AG08396 (cell line): ENCODE measurements around the gene TRDN.
"Not testable (repeated sequence)": the region's sequence is repeated elsewhere in the genome, so short reads cannot be mapped to it uniquely, and the experiment has no call there.

Experiments used
- DNase-seq: peaks from one replicate; pipeline ENCODE4 v3.0.0; 2012; ENCODE audit warnings: low spot score, mixed read lengths

Gene TRDN

DNA sequence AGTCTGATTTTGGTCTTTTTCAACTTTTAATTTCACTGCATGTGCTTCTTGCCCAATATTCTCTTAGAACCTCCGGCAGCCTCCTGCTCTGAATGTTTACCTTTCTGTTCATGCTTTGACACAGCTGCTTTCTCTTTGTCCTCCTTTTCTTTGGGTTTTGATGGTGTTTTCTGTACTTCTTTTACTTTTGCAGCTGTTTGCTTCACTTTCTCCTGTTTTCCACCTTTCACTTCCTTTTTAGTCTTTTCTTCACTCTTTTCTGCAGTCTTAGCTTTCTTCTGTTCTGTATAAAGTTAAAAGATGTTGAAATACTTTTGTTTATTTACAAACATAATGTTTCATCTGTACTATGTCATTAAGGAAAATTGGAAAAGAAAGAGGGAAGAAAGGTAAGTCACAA, 133.1 kb downstream of the TRDN start:
- DNase-seq, result no peak

DNA sequence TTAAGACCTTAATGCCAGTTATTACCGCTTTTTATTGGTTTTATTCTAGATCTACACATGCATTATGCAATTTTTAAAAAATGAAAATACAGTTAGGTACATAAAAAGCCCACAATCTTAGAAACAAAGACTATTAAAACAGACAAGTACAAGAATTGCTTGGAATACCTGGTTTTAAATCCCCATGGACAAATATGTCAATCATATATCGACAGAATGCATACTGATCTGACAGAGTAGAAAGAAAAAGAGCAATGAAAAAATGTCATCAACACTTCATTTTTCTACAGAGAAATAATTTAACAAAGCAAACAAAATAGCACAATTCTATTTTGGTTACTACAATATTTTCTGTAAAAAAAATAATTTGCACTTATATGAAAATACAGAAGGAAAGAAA, 139.7 kb downstream of the TRDN start:
- DNase-seq, result no peak

DNA sequence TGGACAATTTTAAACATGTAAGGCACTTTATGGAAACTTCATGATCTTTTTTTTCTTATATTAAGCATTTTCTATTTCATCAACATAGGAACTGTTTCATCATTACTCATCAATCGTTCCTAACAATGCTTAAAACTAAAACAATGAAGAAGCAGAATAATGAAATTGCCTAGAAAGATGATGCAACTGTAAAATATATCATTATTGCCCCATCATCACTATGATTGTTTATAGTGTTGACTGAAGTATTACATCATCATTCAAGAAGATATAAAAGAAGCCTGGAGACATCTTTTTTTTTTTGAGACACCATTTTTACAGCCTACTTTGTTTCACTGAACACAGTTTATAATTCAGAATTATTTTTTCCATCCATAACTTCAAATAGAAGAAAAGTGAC, 147.2 kb downstream of the TRDN start:
- DNase-seq, result no peak

DNA sequence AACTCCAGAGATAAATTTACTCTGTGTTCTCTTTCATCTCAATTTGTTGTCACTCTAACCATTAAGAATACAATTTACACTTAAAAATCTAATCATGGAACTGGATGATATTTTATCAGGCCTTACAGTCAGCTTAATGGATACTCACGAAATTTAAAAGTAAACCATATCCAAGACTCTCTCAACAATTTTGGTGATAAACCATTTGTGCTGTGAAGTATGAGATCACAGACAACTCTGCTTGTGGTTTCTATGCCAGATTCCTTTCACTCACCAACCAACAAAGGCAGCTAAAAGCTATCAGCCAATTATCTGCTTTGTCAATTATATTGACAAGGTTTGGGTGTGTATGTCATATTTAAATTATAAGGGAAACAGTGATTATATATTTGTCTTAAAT, 155.8 kb downstream of the TRDN start:
- no peak for DNase-seq

DNA sequence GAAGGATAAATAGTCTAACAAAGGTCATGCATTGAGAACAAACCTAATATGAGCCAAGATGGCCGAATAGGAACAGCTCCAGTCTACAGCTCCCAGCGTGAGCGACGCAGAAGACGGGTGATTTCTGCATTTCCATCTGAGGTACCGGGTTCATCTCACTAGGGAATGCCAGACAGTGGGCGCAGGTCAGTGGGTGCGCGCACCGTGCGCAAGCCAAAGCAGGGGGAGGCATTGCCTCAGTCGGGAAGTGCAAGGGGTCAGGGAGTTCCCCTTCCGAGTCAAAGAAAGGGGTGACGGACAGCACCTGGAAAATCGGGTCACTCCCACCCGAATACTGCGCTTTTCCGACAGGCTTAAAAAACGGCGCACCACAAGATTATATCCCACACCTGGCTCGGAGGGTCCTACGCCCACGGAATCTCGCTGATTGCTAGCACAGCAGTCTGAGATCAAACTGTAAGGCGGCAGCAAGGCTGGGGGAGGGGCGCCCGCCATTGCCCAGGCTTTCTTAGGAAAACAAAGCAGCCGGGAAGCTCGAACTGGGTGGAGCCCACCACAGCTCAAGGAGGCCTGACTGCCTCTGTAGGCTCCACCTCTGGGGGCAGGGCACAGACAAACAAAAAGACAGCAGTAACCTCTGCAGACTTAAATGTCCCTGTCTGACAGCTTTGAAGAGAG, 164.6 kb downstream of the TRDN start:
- DNase-seq, result not testable (repeated sequence)

DNA sequence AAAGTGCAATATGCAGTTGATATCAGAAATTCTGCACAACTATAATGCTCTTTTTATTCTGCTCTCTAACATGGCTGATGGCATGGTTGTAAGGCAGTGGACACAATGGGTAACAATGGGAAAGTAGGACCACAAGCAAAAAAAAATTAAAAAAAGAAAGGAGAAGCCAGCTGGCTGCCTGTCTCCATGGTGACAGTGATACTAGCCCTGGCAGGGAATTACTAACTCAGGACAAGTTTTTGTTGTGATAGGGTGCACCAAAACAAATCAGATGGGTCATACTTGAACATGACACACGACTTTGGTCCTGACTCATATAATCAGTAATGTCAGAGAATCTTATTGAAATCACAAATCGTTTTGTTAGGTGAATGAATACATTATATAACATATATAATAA, 169.4 kb downstream of the TRDN start:
- DNase-seq, result no peak

DNA sequence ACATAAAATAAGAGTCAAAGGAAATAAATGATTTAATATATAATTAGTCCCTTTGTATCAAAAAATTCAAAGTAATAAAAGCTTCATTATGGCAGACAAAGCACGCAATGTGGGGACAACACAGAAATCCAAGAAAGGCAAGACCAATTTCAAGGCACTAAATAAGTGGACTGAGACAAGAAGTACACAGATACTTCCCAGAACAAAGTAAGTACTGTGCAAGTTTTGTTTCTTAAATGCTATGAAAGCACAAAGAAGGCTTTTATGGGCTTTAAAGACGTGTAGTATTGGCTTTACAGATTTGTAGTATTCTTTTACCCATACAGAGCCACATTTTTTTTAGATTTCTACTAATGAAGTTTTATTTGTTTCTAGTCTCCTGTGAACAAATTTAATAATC, 174.6 kb downstream of the TRDN start:
- DNase-seq, result no peak

DNA sequence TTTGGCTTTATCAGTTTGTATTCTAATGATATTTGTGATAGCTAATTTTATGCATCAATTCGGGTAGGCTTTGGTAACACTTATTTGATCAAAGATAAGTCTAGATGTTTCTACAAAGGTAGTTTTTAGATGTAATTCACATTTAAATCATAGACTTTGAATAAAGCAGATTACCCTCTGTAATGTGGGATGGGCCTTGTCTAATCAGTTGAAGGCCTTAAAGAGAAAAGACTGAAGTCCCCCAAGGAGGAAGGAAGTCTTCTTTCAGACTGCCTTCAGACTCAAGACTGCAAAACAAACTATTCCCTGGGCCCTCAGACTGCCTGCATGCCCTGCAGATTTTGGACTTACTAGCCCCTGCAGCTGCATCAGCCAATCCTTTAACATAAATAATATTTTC, 178.5 kb downstream of the TRDN start:
- DNase-seq, result no peak

DNA sequence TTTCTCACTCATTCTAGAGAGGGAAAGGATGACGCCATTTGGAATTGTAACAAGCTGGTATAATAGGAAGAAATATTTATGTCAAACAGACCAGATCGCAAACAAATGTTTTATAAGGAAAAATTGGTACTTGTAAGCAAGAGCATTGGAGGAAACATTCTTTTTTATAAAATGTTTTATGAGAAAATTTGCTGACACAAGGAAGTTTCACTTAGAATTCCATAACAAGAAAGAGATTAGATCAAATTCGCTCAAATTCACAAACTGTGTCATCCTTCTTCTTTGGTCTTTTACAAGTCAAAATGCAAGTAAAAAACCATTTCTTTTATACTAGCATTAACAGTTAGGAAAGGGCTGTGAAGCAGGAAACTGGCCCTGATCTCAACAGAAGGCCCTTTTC, 179.9 kb downstream of the TRDN start:
- no peak for DNase-seq

DNA sequence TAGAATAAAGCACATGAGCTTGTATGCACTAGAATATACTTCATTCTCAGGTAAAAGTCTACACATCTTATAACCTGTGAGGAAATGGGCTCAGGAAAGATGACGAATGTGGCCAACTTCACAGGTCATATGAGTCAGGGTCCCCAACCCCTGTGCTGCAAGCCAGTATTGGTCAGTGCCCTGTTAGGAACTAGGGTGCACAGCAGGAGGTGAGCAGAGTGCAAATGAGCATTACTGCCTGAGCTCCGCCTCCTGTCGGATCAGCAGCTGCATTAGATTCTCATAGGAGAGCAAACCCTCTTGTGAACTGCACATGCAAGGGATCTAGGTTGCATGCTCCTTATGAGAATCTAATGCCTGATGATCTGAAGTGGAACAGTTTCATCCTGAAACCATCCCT, 182.3 kb downstream of the TRDN start:
- DNase-seq, result no peak

DNA sequence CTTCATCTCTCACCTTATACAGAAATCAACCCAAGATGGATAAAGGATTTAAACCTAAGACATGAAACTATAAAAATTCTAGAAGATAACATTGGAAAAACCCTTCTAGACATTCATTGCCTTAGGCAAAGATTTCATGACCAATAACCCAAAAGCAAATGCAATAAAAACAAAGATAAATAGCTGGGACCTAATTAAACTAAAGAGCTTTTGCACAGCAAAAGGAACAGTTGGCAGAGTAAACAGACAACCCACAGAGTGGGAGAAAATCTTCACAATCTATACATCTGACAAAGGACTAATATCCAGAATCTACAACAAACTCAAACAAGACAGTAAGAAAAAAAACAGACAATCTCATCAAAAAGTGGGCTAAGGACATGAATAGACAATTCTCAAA, 183.7 kb downstream of the TRDN start:
- not testable (repeated sequence) for DNase-seq

DNA sequence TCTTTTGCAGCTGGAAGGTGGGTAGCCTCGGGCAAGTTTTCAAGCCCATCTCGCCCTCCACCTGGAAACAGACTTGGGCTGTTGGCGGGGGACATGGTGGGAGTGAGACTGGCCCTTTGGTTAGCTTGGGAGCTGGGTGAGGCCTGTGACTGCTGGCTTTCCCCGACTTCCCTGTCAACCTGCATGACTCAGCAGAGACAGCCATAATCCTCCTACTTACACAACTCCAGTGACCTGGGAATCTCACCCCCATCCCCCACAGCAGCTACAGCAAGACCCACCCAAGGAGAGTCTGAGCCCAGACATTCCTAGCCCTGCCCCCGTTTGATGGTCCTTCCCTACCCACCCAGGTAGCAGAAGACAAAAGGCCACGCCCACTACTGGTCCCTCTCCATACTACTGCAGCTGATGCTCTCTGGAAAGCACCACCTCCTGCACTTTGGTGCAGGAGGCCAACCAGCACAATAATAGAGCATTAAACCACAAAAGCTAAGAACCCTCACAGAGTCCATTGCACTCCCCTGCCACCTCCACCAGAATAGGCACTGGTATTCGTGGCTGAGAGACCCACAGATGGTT, 188.4 kb downstream of the TRDN start:
- no peak for DNase-seq

DNA sequence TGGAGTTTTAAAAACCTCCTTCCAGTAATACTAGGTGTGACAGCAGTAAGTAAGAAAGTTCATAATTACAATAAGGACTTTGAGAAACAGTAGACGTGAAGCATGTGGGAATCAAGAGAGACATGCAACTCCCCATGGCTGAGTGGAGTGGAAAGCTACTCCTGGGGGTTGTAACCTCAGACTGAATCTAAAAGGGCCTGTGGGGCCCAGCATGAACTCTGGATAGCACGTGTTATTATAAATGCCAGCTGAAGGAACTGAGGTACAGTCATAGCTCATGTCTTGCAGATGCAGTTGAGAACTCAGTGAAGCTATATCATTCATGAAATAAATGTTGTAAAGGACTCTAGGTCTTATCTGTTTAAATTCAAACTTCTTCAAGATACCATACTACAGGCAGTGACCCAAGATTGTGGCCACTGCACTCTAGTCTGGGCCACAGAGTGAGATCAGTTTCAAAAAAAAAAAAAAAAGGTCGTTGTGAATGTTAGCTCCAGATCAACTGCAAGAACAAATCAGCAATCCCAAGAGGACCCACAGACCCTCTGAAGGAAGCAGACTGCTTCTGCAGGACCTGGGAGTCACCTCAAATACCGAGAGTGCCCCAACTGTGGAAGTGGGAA, 189.3 kb downstream of the TRDN start:
- DNase-seq, result no peak

DNA sequence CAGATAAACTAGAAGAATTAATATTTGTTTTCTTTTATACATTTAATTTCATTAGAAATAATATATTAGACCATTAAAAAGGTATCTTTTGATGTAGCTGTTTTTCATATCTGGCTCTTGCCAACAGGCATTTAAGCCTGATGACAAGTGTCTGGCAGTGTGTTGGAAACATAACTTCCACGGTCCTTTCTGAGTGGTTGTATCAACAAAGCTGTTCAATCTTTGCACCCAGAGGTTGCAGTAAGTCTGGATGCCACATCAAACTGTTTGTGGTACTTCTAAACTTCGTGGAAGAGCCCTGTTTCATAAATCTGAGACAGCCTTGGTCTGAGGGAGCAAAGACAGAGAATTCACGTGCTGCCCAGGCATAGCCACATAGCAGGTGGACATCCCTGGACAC, 197.4 kb downstream of the TRDN start:
- no peak for DNase-seq

DNA sequence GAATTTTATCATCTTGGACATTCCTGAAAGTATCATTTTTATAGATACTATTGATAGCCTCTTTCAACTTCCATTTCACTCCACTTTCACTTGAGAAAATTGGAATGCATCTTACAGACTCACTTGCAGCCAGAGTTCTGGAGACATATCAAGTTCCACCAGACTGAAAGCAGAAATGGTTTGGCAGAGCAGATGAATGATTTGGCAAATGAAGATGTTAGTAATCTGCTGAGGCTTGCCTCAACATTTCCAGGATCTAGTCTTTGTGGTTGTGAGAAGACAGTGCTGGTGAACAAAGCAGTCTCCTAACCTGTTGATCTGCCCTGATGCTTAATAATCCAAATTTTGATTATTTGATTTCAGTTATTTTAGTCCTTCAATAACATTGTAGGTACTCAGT, 202.6 kb downstream of the TRDN start:
- DNase-seq, result no peak

DNA sequence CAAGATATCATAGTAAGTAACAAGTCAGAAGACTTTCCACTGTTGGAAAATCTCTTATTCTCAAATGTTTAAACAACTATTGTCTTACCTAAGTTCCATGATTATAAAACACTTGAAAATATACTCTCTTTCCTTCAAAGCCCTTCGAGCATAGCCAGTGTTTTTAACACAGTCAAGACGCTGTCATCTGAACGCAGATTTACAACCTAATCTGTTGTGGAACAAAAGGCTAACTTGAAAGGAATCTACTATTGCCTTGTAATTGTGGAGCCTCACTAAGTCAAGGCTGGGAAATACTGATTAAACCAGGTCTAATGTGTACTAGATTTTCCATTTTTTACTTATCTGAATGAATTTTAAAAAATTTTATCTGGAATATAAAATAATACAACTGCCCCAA, 205.8 kb downstream of the TRDN start:
- no peak for DNase-seq

DNA sequence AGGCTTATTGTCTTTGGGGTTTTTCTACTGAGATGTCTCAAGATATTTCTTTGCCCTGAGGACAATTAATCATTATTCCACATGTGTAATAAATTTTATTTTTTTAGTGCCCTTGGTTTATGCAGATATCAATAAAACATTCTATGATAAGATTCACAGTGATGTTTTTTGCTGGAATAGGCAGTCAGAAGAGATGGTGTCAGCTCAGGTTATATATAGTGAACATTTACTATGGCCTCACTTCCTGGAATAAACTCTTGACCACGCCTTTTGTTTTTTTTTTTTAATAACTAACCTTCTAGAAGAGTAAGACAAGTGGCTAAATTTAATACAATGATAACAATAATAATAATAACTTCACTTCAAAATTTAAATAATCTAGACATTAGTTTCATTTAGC, 209.7 kb downstream of the TRDN start:
- DNase-seq, result no peak

DNA sequence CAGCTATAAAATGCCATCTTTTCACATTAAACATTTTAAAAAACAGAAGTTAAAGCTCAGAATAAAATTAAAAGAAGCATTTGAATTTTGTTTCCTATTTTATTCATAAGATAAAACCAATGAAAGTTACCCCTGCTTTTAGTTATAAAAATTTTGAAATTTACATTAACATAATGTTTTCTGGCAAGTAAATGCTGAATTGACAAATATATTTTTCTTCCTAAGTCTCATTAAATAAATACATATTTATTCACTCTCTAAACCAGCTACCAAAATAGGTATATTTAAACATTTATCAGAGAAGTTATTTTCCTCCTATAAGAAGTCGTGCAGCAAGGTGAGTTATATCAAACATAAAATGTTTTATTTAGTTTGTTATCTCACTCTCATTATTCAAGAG, 213.6 kb downstream of the TRDN start:
- no peak for DNase-seq

DNA sequence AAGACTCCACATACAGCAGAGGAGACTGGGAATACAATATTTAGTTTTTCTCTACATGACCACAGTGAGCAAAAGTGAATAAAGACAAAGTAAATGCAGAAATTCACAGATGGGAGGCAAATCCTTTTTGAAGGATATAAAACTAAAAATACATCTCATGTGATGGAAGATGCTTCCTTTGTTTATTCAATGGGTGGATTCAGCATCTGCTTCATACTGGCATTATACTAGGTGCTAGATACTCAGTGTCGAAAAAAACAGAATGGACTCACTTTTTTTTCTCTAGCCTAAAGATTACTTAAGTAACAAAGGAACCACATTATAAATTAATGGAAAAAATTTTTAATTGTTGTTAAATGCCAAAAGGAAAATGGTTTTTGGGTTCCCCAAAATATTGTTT, 216.2 kb downstream of the TRDN start:
- DNase-seq, result no peak

DNA sequence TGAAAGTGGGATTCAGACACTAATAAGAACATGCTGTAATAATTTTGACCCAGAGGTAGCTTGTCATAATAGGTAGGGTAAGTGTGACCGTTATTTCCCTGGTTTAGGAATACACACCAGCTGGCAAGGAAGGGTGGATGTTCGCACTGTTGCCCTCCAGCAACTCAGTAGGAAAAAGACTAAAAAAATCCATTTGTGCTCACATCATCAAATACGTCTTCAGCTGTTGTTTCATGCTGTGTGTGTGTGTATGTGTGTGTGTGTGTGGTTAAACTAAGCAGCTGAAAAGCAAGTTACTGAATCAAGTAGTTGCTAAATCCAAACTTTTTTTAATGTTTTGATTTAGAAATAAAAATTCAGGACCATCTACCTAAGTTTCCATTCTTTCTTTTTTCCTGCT, 218.7 kb downstream of the TRDN start:
- DNase-seq, result no peak

DNA sequence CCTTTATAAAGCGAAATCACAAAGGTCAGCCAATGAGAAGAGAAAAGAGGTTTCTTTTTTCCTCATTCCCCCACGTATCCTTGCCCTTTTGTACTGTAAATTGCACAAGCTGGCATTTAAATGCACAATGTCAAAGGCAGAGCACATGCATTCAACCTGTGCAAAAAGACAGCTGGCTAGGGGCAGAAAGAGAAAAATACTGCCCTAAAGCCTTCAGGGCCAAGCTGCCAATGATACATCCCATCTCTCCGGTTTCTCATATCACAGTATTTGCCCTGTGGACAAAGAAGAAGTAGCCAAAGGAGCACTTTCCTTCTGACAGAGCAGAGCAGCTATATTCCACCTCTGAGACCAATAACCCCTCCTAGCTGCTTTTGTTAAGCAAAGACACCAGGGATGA, 219.2 kb downstream of the TRDN start:
- no peak for DNase-seq

DNA sequence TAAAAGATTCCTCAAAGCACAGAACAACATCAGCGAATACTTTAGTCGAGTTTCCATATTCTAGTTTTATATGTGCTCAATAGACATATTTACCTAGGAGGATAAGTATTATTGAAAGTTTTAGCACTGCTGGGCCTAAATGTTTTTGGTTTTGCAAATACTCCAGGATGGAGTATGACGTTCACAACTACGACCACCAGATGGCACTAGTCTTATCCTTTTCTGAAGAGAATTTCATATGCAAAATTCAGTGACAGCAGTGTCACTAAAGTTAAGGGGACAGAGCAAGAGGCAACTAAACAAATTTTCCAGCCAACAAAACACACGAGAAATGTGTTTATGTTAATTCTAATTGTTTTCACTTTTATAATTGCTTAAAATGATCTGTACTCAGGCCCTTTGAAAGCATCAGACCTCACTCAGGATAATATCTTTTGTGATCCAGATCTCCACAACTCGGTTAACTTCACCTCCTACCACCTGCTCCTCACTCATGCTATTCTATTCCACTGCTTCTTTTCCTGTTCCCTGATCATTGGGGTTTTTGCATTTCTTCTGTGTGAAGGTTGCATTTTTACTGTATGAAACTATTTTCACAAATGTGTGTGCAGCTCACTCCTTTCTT, 220.8 kb downstream of the TRDN start:
- peak; percentile 6 for DNase-seq

DNA sequence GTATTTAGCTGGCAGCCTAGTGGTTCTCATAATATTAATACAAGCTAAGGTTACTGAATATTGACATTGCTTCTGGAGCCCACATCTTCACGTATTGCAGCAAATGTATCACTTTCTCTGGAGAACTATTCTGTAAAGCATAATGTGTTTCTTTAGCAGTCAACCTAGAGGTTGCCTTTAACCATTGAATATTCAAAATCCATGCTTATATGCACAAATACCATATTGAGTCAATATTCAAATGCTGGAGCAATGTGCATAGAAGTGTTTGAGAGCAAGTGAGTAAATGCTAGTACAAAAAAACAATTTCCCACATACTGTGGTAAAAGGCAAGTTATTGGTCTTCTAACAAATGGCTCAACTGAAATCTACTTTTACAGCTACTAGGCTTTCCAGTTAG, 231.8 kb downstream of the TRDN start:
- DNase-seq, result no peak

DNA sequence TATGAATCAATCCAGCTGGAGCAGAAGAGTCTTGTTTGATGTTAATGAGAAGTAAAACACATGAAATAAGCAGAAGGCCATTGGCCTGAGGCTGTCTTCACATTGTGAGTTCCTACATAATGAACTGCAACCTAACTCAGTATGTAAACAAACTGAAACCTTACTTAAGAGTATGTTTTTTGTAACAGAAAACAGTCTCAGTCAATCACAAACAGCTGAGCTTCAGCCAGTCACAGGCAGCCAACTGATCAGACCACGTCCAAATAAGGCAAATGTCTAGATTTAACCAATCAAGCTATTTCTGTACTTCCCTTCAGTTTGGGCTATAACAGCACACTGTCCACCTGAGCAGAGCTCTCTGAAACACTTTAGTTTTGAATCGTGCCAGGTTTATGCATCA, 234.7 kb downstream of the TRDN start:
- DNase-seq, result no peak
